ENCODE measurements around the gene SLC22A16. TPM values are rescaled to one million over a fixed set of nuclear protein-coding genes. Genes with fewer than 3 reads are reported as not detected.

Gene SLC22A16
- total RNA-seq, result 0.79 TPM
- not detected for polyA plus RNA-seq (ENCODE audit: insufficient read depth, low read depth, low replicate concordance)
- long read RNA-seq, donor 1, result 0 reads
- long read RNA-seq, donor 2, result 0 reads
- long read RNA-seq, donor 3, result 0 reads
- long read RNA-seq, donor 4, result 0 reads
- long read RNA-seq, donor 5, result 0 reads
- long read RNA-seq, donor 6, result 0 reads
- long read RNA-seq, donor 7, result 0 reads
- long read RNA-seq, donor 8, result 0 reads
- long read RNA-seq, donor 9, result 0 reads
- long read RNA-seq, donor 10, result 0 reads

- intact Hi-C loops (cut with DNase I), result no loop called here
- Histone ChIP-seq H3K4me3 (ENCODE audit: low read length in 3 of 3) (peak within 1 kb of the TSS in 1 of 3 donors; percentile 21), H3K27me3 (ENCODE audit: control insufficient read depth, insufficient read depth, low read length) (no peaks in the 10 kb centered on the region), H3K9ac (ENCODE audit: low read length in 3 of 3) (no peak within 1 kb of the TSS), H3K27ac (ENCODE audit: low read depth in 2 of 2, low read length in 2 of 2) (no peak within 1 kb of the TSS), H3K36me3 (ENCODE audit: control insufficient read depth in 2 of 3, insufficient read depth in 3 of 3, low read length in 3 of 3) (no peaks in the 10 kb centered on the region), H3K9me3 (ENCODE audit: control insufficient read depth in 2 of 3, insufficient read depth in 1 of 3, low read length in 3 of 3) (no peaks in the 10 kb centered on the region), H3K4me1 (ENCODE audit: control insufficient read depth in 2 of 3, insufficient read depth in 2 of 3, low read depth in 1 of 3, low read length in 3 of 3) (no peaks in the 10 kb centered on the region)
- TF ChIP-seq CTCF (IDR thresholded peaks at IDR 0.05; ENCODE audit: borderline replicate concordance, extremely low read depth, insufficient read depth), result no peak
- DNase-seq (peak; percentile 43 to 78 (median 56)), FAIRE-seq (no peak)
These were observed at the start of gene SLC22A16 for GRCh38 chr6:110476046-110476849. Gene SLC22A16 (minus strand): TSS chr6:110476613. CDS start chr6:110476574, 39 bp downstream.

- FAIRE-seq, result no peak
- no peak for TF ChIP-seq CTCF (IDR thresholded peaks at IDR 0.05; ENCODE audit: borderline replicate concordance, extremely low read depth, insufficient read depth)
- intact Hi-C loops (cut with DNase I), result no loop called here
These were observed 48.6 kb upstream of the SLC22A16 start for GRCh38 chr6:110525001-110525400.

GRCh38 chr6:110524305-110524704, 47.9 kb upstream of the SLC22A16 start:
- Histone ChIP-seq H3K9ac (ENCODE audit: low read length in 3 of 3) (no peak overlapping the region), H3K9me3 (ENCODE audit: control insufficient read depth in 2 of 3, insufficient read depth in 1 of 3, low read length in 3 of 3) (no peaks in the 10 kb centered on the region), H3K27ac (ENCODE audit: low read depth in 2 of 2, low read length in 2 of 2) (no peak overlapping the region), H3K4me1 (ENCODE audit: control insufficient read depth in 2 of 3, insufficient read depth in 2 of 3, low read depth in 1 of 3, low read length in 3 of 3) (peaks cover 0 to 4% (median 2%) of the 10 kb centered on the region in 3 donors), H3K4me3 (ENCODE audit: low read length in 3 of 3) (no peak overlapping the region), H3K27me3 (ENCODE audit: control insufficient read depth, insufficient read depth, low read length) (no peaks in the 10 kb centered on the region), H3K36me3 (ENCODE audit: control insufficient read depth in 2 of 3, insufficient read depth in 3 of 3, low read length in 3 of 3) (no peaks in the 10 kb centered on the region)
- no peak for DNase-seq
- intact Hi-C loops (cut with DNase I), result no loop called here
- no peak for FAIRE-seq
- no peak for TF ChIP-seq CTCF (IDR thresholded peaks at IDR 0.05; ENCODE audit: borderline replicate concordance, extremely low read depth, insufficient read depth)

More at GRCh38 chr6:110525001-110525400, 48.6 kb upstream of the SLC22A16 start:
- DNase-seq, result no peak
- H3K9ac ChIP-seq (ENCODE audit: low read length in 3 of 3), result no peak overlapping the region
- peaks cover 0 to 4% (median 2%) of the 10 kb centered on the region in 3 donors for H3K4me1 ChIP-seq (ENCODE audit: control insufficient read depth in 2 of 3, insufficient read depth in 2 of 3, low read depth in 1 of 3, low read length in 3 of 3)
- H3K9me3 ChIP-seq (ENCODE audit: control insufficient read depth in 2 of 3, insufficient read depth in 1 of 3, low read length in 3 of 3), result no peaks in the 10 kb centered on the region
- H3K4me3 ChIP-seq (ENCODE audit: low read length in 3 of 3), result no peak overlapping the region
- no peak overlapping the region for H3K27ac ChIP-seq (ENCODE audit: low read depth in 2 of 2, low read length in 2 of 2)
- no peaks in the 10 kb centered on the region for H3K27me3 ChIP-seq (ENCODE audit: control insufficient read depth, insufficient read depth, low read length)
- H3K36me3 ChIP-seq (ENCODE audit: control insufficient read depth in 2 of 3, insufficient read depth in 3 of 3, low read length in 3 of 3), result no peaks in the 10 kb centered on the region

Measured in kidney (tissue), 22 donors.